Lower leg skin (tissue), 4 donors: Measurements from ENCODE around the gene SLC29A3. TPM values are rescaled to one million over a fixed set of nuclear protein-coding genes. Genes with fewer than 3 reads are reported as not detected.

Experiments
- DNase-seq, 2 donors: peaks; one replicate each; pipeline ENCODE4 v3.0.0-alpha.2; 2019; ENCODE audit warnings: low spot score in 2 of 2
- H3K4me3 ChIP-seq: fragments of 200-600 bp; sonication (generic); 2 replicates; pipeline ENCODE4 v1.5.1; 2017; ENCODE audit warnings: mild to moderate bottlenecking, low read depth; ENCODE audit not compliant: poor library complexity, severe bottlenecking
- POLR2A ChIP-seq, 2 donors: fragments of 450-650 bp; IDR thresholded peaks; one replicate each; pipeline ENCODE4 v1.6.1; 2016 to 2017; ENCODE audit warnings: antibody characterized with exemption in 2 of 2, mild to moderate bottlenecking in 1 of 2, moderate library complexity in 1 of 2
- WGBS, 2 donors: methylation state at CpG; one replicate each; pipeline ENCODE4 v1.1.5; 2018; 5-methylcytosine and 5-hydroxymethylcytosine counted together
- intact Hi-C: fragments of 100-400 bp; cut with DNase I; formaldehyde crosslinking; loops from one replicate; pipeline ENCODE4 v1.15.0; 2023; ENCODE audit warnings: low total_unique reads
- total RNA-seq, 4 donors: library from RNA; depleted of rRNA; stranded (reverse); fragments of >200 nt; gene quantifications; one replicate each; pipeline ENCODE4 v1.1.0, GENCODE V29; 2016
- TF ChIP-seq, protein P1 (sequence below), 3 donors: fragments of 450-650 bp; IDR thresholded peaks; one replicate each; pipeline ENCODE4 v1.5.1; 2016; ENCODE audit warnings: antibody characterized with exemption in 3 of 3, mild to moderate bottlenecking in 3 of 3, moderate library complexity in 2 of 3

Gene SLC29A3
- total RNA-seq, 4 donors from 2014 or later, result 1.1 to 5.7 (median 2.6) TPM

DNA sequence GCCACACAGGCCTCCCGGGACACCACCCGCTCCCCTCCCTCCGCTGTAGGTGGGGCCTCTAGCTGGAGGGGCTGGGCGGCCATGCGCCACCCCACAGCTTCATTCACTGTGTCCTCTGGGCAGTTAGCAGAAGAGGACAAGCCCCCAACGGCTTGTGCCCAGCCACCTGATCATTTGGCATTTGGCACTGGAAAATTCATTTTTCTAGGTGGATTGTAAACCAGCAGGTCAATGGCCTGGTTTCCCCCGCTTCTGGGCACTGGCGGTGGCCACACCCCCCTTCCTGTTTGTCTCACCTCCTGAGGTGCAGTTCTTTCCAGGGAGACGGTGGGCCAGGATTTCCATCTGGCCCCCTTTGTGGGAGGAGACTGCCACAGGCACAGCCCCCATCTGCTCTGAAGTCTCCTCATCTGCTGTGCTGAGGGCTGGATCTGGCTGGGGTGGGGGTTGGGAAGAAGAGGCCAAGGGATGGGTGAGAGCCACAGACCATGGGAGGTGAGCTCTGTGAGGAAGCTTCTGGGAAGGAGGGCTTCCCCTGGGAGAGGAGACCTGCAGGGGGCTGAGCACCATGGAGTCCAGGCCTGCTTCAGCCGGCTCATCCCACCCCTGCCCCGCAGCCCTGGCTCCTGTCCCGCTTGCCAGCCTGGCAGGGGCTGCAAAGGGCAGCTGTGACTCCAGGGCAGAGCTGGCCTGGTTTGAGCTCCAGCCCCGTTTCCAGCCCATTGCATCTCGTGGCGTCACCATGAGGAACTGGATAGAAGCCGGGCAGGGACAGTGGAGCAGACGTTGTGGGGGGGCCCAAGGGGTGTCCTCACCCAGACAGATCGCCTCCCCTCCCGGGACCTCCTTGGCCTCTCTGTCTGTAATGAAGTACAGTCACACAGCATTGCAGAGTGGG, 40.1 kb upstream of the SLC29A3 start:
- no peak for DNase-seq
- intact Hi-C loops, result no loop called here
- WGBS, 2 donors, result 71 to 72% methylated on average over 15 to 17 of the region's 19 CpGs

DNA sequence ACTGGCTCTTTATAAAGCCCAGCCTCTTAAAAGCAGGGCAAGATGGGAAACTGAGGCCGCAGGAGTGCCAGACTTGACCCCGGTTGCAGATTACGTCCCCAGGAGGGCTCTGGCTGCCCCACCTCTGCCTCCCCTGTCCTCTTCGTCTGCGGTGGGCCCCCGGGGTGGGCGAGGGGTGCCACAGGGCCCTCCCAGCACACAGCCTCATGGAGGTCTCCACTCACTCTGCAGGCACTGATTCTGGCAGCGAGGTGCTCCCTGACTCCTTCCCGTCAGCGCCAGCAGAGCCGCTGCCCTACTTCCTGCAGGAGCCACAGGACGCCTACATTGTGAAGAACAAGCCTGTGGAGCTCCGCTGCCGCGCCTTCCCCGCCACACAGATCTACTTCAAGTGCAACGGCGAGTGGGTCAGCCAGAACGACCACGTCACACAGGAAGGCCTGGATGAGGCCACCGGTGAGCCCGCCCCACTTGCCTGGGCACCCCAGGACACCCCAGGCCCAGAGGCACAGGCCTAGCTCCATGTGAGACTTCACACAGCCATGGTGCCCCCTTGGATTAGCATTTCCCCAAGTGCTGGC, 39.4 kb upstream of the SLC29A3 start:
- WGBS, 2 donors, result 87 to 93% methylated on average over 22 of the region's 22 CpGs
- TF ChIP-seq POLR2A (IDR thresholded peaks at IDR 0.05), result no peak
- TF ChIP-seq, protein P1, sequence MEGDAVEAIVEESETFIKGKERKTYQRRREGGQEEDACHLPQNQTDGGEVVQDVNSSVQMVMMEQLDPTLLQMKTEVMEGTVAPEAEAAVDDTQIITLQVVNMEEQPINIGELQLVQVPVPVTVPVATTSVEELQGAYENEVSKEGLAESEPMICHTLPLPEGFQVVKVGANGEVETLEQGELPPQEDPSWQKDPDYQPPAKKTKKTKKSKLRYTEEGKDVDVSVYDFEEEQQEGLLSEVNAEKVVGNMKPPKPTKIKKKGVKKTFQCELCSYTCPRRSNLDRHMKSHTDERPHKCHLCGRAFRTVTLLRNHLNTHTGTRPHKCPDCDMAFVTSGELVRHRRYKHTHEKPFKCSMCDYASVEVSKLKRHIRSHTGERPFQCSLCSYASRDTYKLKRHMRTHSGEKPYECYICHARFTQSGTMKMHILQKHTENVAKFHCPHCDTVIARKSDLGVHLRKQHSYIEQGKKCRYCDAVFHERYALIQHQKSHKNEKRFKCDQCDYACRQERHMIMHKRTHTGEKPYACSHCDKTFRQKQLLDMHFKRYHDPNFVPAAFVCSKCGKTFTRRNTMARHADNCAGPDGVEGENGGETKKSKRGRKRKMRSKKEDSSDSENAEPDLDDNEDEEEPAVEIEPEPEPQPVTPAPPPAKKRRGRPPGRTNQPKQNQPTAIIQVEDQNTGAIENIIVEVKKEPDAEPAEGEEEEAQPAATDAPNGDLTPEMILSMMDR (IDR thresholded peaks at IDR 0.05), result no peak
- intact Hi-C loops, result no loop called here
- no peak overlapping the region for H3K4me3 ChIP-seq
- DNase-seq, result no peak

More for the DNA sequence above, 40.1 kb upstream of the SLC29A3 start:
- no peak for TF ChIP-seq POLR2A (IDR thresholded peaks at IDR 0.05)
- TF ChIP-seq, protein P1 (IDR thresholded peaks at IDR 0.05), result no peak
- H3K4me3 ChIP-seq, result no peak overlapping the region

DNA sequence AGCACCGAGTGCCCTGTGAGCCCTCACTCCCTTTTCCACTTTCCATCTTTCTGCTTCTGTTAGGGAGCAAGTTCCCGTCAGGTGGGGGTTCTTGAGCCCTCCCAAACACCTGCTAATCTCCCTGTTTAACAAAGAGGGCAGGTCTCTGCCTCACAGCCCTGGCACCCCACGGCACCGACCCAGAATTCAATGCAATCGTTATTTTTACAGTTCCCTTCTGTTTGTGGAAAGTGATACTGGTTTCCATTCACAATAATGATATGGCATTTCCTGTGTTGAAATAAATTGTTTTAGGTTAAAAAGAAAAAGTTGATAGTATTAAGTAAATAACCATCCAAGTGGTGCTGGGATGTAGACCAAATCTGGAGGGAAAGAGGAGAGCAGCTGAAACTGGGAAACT, 38.8 kb upstream of the SLC29A3 start:
- TF ChIP-seq POLR2A (IDR thresholded peaks at IDR 0.05), result no peak
- TF ChIP-seq, protein P1 (IDR thresholded peaks at IDR 0.05), result no peak
- intact Hi-C loops, result no loop called here
- 80 to 84% methylated on average over 5 of the region's 5 CpGs for WGBS, 2 donors
- H3K4me3 ChIP-seq, result no peak overlapping the region
- no peak for DNase-seq

DNA sequence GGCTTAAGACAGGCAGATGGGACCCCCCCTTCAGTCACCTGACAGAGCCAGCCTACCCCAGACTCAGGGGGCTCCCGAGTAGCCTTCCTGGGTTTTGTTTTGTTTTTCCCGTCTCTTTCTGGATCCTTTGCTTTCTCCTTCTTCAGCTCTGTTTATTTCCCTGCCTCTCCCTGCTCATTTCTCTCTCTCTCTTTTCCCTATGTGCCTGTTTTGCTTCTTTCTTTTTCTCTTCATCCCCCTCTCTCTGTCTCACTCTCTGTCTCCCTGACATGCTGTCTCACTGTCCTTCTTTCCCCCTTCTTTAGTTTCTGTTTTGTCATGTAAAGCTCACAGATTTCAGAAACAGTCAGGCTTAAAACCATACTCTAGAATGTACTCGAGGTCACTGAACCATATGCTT, 38.2 kb upstream of the SLC29A3 start:
- TF ChIP-seq, protein P1 (IDR thresholded peaks at IDR 0.05), result no peak
- no peak for TF ChIP-seq POLR2A (IDR thresholded peaks at IDR 0.05)
- WGBS, 2 donors, result 52 to 58% methylated on average over 3 of the region's 3 CpGs
- H3K4me3 ChIP-seq, result no peak overlapping the region
- intact Hi-C loops, result no loop called here
- no peak for DNase-seq

DNA sequence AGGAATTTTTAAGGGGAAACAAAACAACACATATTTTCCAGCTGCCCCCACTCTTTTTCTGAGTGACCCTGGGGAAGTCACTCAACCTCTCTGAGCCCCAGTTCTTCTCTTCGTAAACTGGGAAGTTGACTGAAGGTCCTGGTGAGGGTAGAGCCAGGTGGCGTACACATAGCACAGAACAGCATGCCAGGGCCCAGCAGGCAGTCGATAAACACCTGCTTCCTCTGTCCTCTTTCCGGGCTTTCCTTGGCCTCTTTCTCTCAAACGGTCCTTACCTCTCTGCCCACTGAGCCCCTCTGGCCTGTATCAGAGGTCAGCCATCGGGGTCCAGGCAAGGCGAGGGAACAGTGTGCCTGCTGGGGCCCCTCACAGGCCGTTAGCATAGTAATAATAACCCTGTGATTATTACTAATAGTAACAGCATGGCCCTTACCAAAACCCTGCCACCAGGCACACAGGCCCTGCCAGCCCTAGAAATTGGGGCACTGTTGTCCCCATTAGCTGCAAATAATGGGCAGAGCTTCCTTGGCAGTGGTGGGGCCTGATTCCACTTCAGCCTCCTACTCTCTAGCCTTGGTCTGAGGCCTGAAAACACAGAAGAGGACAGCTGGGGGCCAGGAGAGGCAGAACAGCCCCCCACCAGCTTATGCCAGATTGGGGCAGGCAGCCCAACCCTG, 37.3 kb upstream of the SLC29A3 start:
- DNase-seq, result no peak
- TF ChIP-seq POLR2A (IDR thresholded peaks at IDR 0.05), result no peak
- WGBS, 2 donors, result 83 to 93% methylated on average over 8 of the region's 8 CpGs
- intact Hi-C loops, result no loop called here
- H3K4me3 ChIP-seq, result no peak overlapping the region

DNA sequence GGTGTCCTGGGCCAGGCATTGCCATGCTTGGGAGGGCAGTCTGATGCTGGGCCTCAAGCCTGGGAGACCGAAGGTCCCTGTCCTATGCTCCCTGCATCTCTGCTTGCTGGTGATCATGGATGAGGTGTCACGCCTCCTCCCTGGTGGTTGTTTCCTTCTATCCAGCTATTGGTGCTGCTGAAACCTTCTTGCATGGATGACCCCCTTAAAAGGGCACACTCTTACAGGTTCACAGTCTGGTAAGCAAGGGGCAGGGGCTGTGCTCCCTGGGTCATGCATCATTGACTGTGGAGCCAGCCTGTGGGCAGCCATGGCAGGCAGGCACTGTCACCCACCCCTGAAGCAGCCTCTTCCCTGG, 36.8 kb upstream of the SLC29A3 start:
- intact Hi-C loops, result no loop called here
- 85 to 93% methylated on average over 2 of the region's 2 CpGs for WGBS, 2 donors
- H3K4me3 ChIP-seq, result no peak overlapping the region
- no peak for TF ChIP-seq POLR2A (IDR thresholded peaks at IDR 0.05)
- TF ChIP-seq, protein P1 (IDR thresholded peaks at IDR 0.05), result no peak
- no peak for DNase-seq
